OCI-LY7 (cell line): ENCODE measurements around the gene RCL1. TPM values are rescaled to one million over a fixed set of nuclear protein-coding genes. Genes with fewer than 3 reads are reported as not detected.
A peak's percentile ranks its signal among the peaks of the same experiment; 100 is the strongest.

Experiments
- BruUV-seq: library from RNA; stranded (reverse); fragments of 400-500 nt; replicated peaks from 2 replicates; lab custom pipeline; 2021; lab: Mats Ljungman, UMichigan
- CTCF ChIA-PET: fragments of 300-600 bp; sonication (Branson Sonifier 250); formaldehyde crosslinking; loops from one replicate; lab custom pipeline; 2022; ENCODE audit warnings: antibody characterized with exemption; ENCODE audit not compliant: unreplicated experiment; lab: Charles Lee
- POLR2A ChIA-PET: fragments of 300-600 bp; sonication (Branson Sonifier 250); formaldehyde crosslinking; loops from one replicate; lab custom pipeline; 2022; ENCODE audit warnings: antibody characterized with exemption; lab: Charles Lee
- DNase-seq: peaks from one replicate; pipeline ENCODE4 v3.0.0-alpha.2; 2015; ENCODE audit warnings: low spot score
- H2AFZ ChIP-seq: fragments of 200-600 bp; sonication (generic), shearing (Covaris generic); 2 replicates; pipeline ENCODE4 v1.6.1; 2014; ENCODE audit warnings: mild to moderate bottlenecking, antibody characterized with exemption, low read length, moderate library complexity
- H3K27ac ChIP-seq: fragments of 200-600 bp; sonication (generic); 2 replicates; pipeline ENCODE4 v1.5.1; 2014; ENCODE audit warnings: mixed run types, low read depth, mild to moderate bottlenecking, moderate library complexity, low read length, inconsistent platforms; ENCODE audit not compliant: poor library complexity, severe bottlenecking
- H3K36me3 ChIP-seq: fragments of 200-600 bp; sonication (generic); 2 replicates; pipeline ENCODE4 v1.6.1; 2014; ENCODE audit warnings: mild to moderate bottlenecking, antibody characterized with exemption, low read length, moderate library complexity, mixed read lengths; ENCODE audit not compliant: insufficient read depth
- H3K4me1 ChIP-seq: fragments of 200-600 bp; sonication (generic); 2 replicates; pipeline ENCODE4 v1.5.1; 2014; ENCODE audit warnings: mild to moderate bottlenecking, low read length; ENCODE audit not compliant: insufficient read depth, poor library complexity, severe bottlenecking
- H3K4me2 ChIP-seq: fragments of 200-600 bp; sonication (generic); 2 replicates; pipeline ENCODE4 v1.6.1; 2014; ENCODE audit warnings: mild to moderate bottlenecking, low read length
- H3K4me3 ChIP-seq: fragments of 200-600 bp; sonication (generic); 2 replicates; pipeline ENCODE4 v1.5.1; 2014; ENCODE audit warnings: mild to moderate bottlenecking, low read depth, low read length; ENCODE audit not compliant: poor library complexity, severe bottlenecking
- H3K79me2 ChIP-seq: fragments of 200-600 bp; sonication (generic); 2 replicates; pipeline ENCODE4 v1.6.1; 2016; ENCODE audit warnings: low read depth, mild to moderate bottlenecking, low read length, moderate library complexity, mixed read lengths; ENCODE audit not compliant: insufficient read depth
- H3K9me2 ChIP-seq: fragments of 200-600 bp; sonication (generic); 2 replicates; pipeline ENCODE4 v1.6.1; 2016; ENCODE audit warnings: mild to moderate bottlenecking, low read length, mixed read lengths; ENCODE audit not compliant: insufficient read depth
- H3K9me3 ChIP-seq: fragments of 200-600 bp; sonication (generic); 2 replicates; pipeline ENCODE4 v1.6.1; 2014; ENCODE audit warnings: mild to moderate bottlenecking, mixed run types, low read length, mixed read lengths
- H4K20me1 ChIP-seq: fragments of 200-600 bp; sonication (generic); 2 replicates; pipeline ENCODE4 v1.6.1; 2014; ENCODE audit warnings: mild to moderate bottlenecking, antibody characterized with exemption, low read length, moderate library complexity, mixed read lengths; ENCODE audit not compliant: insufficient read depth
- CTCF ChIP-seq: fragments of 200-600 bp; sonication (generic); conservative IDR thresholded peaks from 2 replicates; pipeline ENCODE4 v1.5.1; 2014; ENCODE audit warnings: mild to moderate bottlenecking, antibody characterized with exemption, low read length, moderate library complexity, mixed read lengths
- EZH2phosphoT487 ChIP-seq: fragments of 200-600 bp; sonication (generic); IDR thresholded peaks from 2 replicates; pipeline ENCODE4 v1.6.1; 2018; ENCODE audit warnings: low read depth, borderline replicate concordance, mild to moderate bottlenecking, mixed run types, antibody characterized with exemption, low read length, moderate library complexity, mixed read lengths
- intact Hi-C: fragments of 100-400 bp; cut with micrococcal nuclease; formaldehyde crosslinking; loops from one replicate; pipeline ENCODE4 v1.10.0; 2022; ENCODE audit not compliant: unreplicated experiment
- total RNA-seq, 2 experiments: library from RNA; depleted of rRNA in 1 of 2; stranded (reverse); fragments of >200 nt in 1 of 2; shearing (Covaris generic) in 1 of 2; gene quantifications; 2 replicates each; pipeline ENCODE4 v1.2.3, GENCODE V29; 2014 to 2022

RCL1 gene
- total RNA-seq, 2 experiments from 2014 or later, result 27.5 to 31.3 TPM

- Histone ChIP-seq H3K27ac (peak overlapping the region; percentile 58), H3K36me3 (peaks cover 14% of the 10 kb centered on the region), H3K4me3 (peak overlapping the region; percentile 42), H4K20me1 (no peaks in the 10 kb centered on the region; the same call in 1 of the 2 replicates), H3K9me2 (no peaks in the 10 kb centered on the region), H3K4me1 (peaks cover 47% of the 10 kb centered on the region), H3K4me2 (peak overlapping the region; percentile 58), H3K79me2 (peaks cover 93% of the 10 kb centered on the region), H3K9me3 (0 out of 2 replicates have a peak, but pooled peaks cover 6% of the 10 kb centered on the region), H2AFZ (no peak overlapping the region)
- POLR2A ChIA-PET, result interaction anchor here (0.6 to 3.4 kb wide), 8 partner anchors 14 to 1071 kb away, joined by 3 to 15 read pairs (median 4); partner anchors contain the start of genes JAK2 and RCL1
- intact Hi-C loops, result no loop called here
- CTCF ChIA-PET, result interaction anchor here (1.1 kb wide), 1 partner anchor 93 kb away, joined by 3 read pairs; no protein-coding TSS in a partner anchor
- no TSS peak for BruUV-seq
- peak; percentile 25 for DNase-seq
- TF ChIP-seq CTCF (no peak), EZH2phosphoT487 (no peak)
These were observed 22.2 kb downstream of the RCL1 start for GRCh38 chr9:4814913-4815312.

GRCh38 chr9:4815381-4815956 lies 22.7 kb downstream of the RCL1 start:
- Histone ChIP-seq H2AFZ (no peak overlapping the region), H3K4me2 (peak overlapping the region; percentile 58), H3K4me1 (peaks cover 47% of the 10 kb centered on the region), H3K9me3 (0 out of 2 replicates have a peak, but pooled peaks cover under 1% of the 10 kb centered on the region), H3K27ac (peak overlapping the region; percentile 58), H3K79me2 (peaks cover 93% of the 10 kb centered on the region), H4K20me1 (no peaks in the 10 kb centered on the region; the same call in 1 of the 2 replicates), H3K4me3 (peak overlapping the region; percentile 42), H3K9me2 (no peaks in the 10 kb centered on the region), H3K36me3 (peaks cover 10% of the 10 kb centered on the region)
- ChIA-PET POLR2A (interaction anchor here (0.6 to 3.4 kb wide), 8 partner anchors 15 to 1070 kb away, joined by 3 to 15 read pairs (median 4); partner anchors contain the start of genes JAK2 and RCL1), CTCF (interaction anchor here (1.1 kb wide), 1 partner anchor 93 kb away, joined by 3 read pairs; no protein-coding TSS in a partner anchor)
- intact Hi-C loops, result no loop called here
- no peak for DNase-seq
- no TSS peak for BruUV-seq
- TF ChIP-seq EZH2phosphoT487 (no peak), CTCF (no peak)

- Histone ChIP-seq H3K36me3 (peaks cover 5% of the 10 kb centered on the region), H2AFZ (no peak overlapping the region), H3K79me2 (peaks cover 90% of the 10 kb centered on the region), H4K20me1 (peaks cover 18% of the 10 kb centered on the region), H3K4me3 (no peak overlapping the region), H3K9me3 (no peaks in the 10 kb centered on the region), H3K4me2 (no peak overlapping the region), H3K9me2 (no peaks in the 10 kb centered on the region), H3K4me1 (peaks cover 21% of the 10 kb centered on the region), H3K27ac (no peak overlapping the region)
- no TSS peak for BruUV-seq
- ChIA-PET POLR2A (interaction anchor here (0.6 to 1.3 kb wide), 4 partner anchors 11 to 362 kb away, joined by 3 to 5 read pairs (median 4); no protein-coding TSS in a partner anchor), CTCF (no interaction called here)
- DNase-seq, result no peak
- intact Hi-C loops, result no loop called here
- TF ChIP-seq EZH2phosphoT487, result no peak
- TF ChIP-seq CTCF, result no peak
These were observed 27.4 kb downstream of the RCL1 start for GRCh38 chr9:4820168-4820567.
